Hepatocyte (in vitro differentiated cells): ENCODE measurements around the gene PNMA6E. TPM values are rescaled to one million over a fixed set of nuclear protein-coding genes. Genes with fewer than 3 reads are reported as not detected.

ENCODE experiments used
- DNase-seq: peaks from one replicate; pipeline ENCODE4 v3.0.0-alpha.2; 2016; ENCODE audit warnings: low spot score
- H2AFZ ChIP-seq: fragments of 200-600 bp; sonication (generic); 2 replicates; pipeline ENCODE4 v1.6.0; 2016; ENCODE audit warnings: antibody characterized with exemption, mild to moderate bottlenecking
- H3K27ac ChIP-seq: fragments of 200-600 bp; sonication (generic); 2 replicates; pipeline ENCODE4 v1.5.1; 2016; ENCODE audit warnings: mild to moderate bottlenecking
- H3K27me3 ChIP-seq: fragments of 200-600 bp; sonication (generic); 2 replicates; pipeline ENCODE4 v1.6.1; 2016
- H3K36me3 ChIP-seq: fragments of 200-600 bp; sonication (generic); replicated peaks from 2 replicates; pipeline ENCODE4 v1.5.1; 2016; ENCODE audit warnings: low read depth; ENCODE audit not compliant: insufficient read depth
- H3K4me1 ChIP-seq: fragments of 200-600 bp; sonication (generic); 2 replicates; pipeline ENCODE4 v1.5.1; 2016; ENCODE audit warnings: mild to moderate bottlenecking, moderate library complexity; ENCODE audit not compliant: insufficient read depth
- H3K4me2 ChIP-seq: fragments of 200-600 bp; sonication (generic); 2 replicates; pipeline ENCODE4 v1.6.0; 2016
- H3K4me3 ChIP-seq: fragments of 200-600 bp; sonication (generic); 2 replicates; pipeline ENCODE4 v1.5.1; 2016; ENCODE audit warnings: mild to moderate bottlenecking
- H3K79me2 ChIP-seq: fragments of 200-600 bp; sonication (generic); 2 replicates; pipeline ENCODE4 v1.6.0; 2017; ENCODE audit warnings: mild to moderate bottlenecking
- H3K9me2 ChIP-seq: fragments of 200-600 bp; sonication (generic); replicated peaks from 2 replicates; pipeline ENCODE4 v1.6.0; 2017; ENCODE audit warnings: mild to moderate bottlenecking; ENCODE audit not compliant: insufficient read depth
- H3K9me3 ChIP-seq: fragments of 200-600 bp; sonication (generic); 2 replicates; pipeline ENCODE4 v1.5.1; 2016; ENCODE audit warnings: low read depth, mild to moderate bottlenecking
- H4K20me1 ChIP-seq: fragments of 200-600 bp; sonication (generic); 2 replicates; pipeline ENCODE4 v1.6.0; 2016; ENCODE audit warnings: mild to moderate bottlenecking; ENCODE audit not compliant: insufficient read depth, poor library complexity, severe bottlenecking
- CTCF ChIP-seq: fragments of 200-600 bp; sonication (generic); IDR thresholded peaks from 2 replicates; pipeline ENCODE4 v1.5.1; 2016; ENCODE audit warnings: antibody characterized with exemption, mild to moderate bottlenecking; ENCODE audit not compliant: poor library complexity
- EZH2 ChIP-seq: fragments of 200-600 bp; sonication (generic); IDR thresholded peaks from 2 replicates; pipeline ENCODE4 v1.6.1; 2016; ENCODE audit warnings: antibody characterized with exemption, mild to moderate bottlenecking, borderline replicate concordance
- EZH2phosphoT487 ChIP-seq: fragments of 200-600 bp; sonication (generic); IDR thresholded peaks from one replicate; pipeline ENCODE4 v1.6.1; 2018; ENCODE audit warnings: antibody characterized with exemption, mild to moderate bottlenecking, low read depth, moderate library complexity; ENCODE audit not compliant: unreplicated experiment, severe bottlenecking
- WGBS: methylation state at CpG from one replicate; pipeline ENCODE4 v1.1.6; 2016; ENCODE audit warnings: low lambda C conversion rate; ENCODE audit errors: missing lambda C conversion rate; 5-methylcytosine and 5-hydroxymethylcytosine counted together
- polyA plus RNA-seq: library from polyadenylated mRNA; unstranded; fragments of >200 nt; fragmentation: Nextera tagmentation; extraction: Ambion mirVana; gene quantifications from 2 replicates; pipeline ENCODE4 v1.2.1, GENCODE V29; 2016
- total RNA-seq: library from RNA; depleted of rRNA; stranded (reverse); fragments of >200 nt; gene quantifications from 2 replicates; pipeline ENCODE4 v1.2.3, GENCODE V29; 2014

Gene PNMA6E
- total and polyA plus RNA-seq, 2 experiments from 2014 or later, result not detected

GRCh38 chrX:153408221-153408721 is 7.1 kb upstream of the PNMA6E start:
- H3K27ac ChIP-seq, result no peak overlapping the region
- no peak for TF ChIP-seq CTCF
- TF ChIP-seq EZH2, result no peak
- TF ChIP-seq EZH2phosphoT487, result no peak
- no peaks in the 10 kb centered on the region for H3K36me3 ChIP-seq
- no peaks in the 10 kb centered on the region for H3K79me2 ChIP-seq
- no peak overlapping the region for H2AFZ ChIP-seq
- H3K4me2 ChIP-seq, result no peak overlapping the region
- no peaks in the 10 kb centered on the region for H3K27me3 ChIP-seq
- no peaks in the 10 kb centered on the region for H3K4me1 ChIP-seq
- no peaks in the 10 kb centered on the region for H3K9me3 ChIP-seq
- no peak overlapping the region for H3K4me3 ChIP-seq
- H4K20me1 ChIP-seq, result no peaks in the 10 kb centered on the region
- H3K9me2 ChIP-seq, result no peaks in the 10 kb centered on the region
- WGBS, result 78% methylated on average over 10 of the region's 10 CpGs
- DNase-seq, result no peak

DNA sequence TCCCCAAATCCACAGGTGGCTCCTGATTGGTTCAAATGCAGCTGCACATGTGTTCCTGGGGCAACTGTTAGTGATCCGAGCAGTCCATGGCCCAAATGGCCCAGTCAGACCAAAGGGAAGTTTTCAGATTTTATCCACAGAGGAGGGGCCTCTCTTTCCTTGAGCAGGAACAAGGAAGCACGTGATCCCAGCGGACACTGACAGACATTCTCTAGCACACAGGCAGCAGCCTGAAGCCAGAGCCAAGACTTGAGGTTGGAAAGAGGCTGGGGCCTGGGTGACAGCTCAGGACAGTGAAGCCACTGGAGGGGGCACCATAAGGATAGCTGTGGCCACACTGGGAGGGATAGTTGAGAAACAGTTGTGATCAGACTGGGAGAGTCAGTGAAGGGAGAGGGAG is 6.6 kb upstream of the PNMA6E start:
- Histone ChIP-seq H3K4me2 (no peak overlapping the region), H2AFZ (no peak overlapping the region), H3K4me3 (no peak overlapping the region), H4K20me1 (no peaks in the 10 kb centered on the region), H3K36me3 (no peaks in the 10 kb centered on the region), H3K9me2 (no peaks in the 10 kb centered on the region), H3K79me2 (no peaks in the 10 kb centered on the region), H3K27ac (no peak overlapping the region), H3K4me1 (no peaks in the 10 kb centered on the region), H3K9me3 (no peaks in the 10 kb centered on the region), H3K27me3 (no peaks in the 10 kb centered on the region)
- 56% methylated on average over 3 of the region's 3 CpGs for WGBS
- no peak for DNase-seq
- TF ChIP-seq CTCF, result no peak
- no peak for TF ChIP-seq EZH2phosphoT487
- TF ChIP-seq EZH2, result no peak

- 85% methylated on average over 7 of the region's 7 CpGs for WGBS
- no peak overlapping the region for H3K27ac ChIP-seq
- no peak for TF ChIP-seq EZH2
- TF ChIP-seq CTCF, result no peak
- no peak for TF ChIP-seq EZH2phosphoT487
- no peak overlapping the region for H3K4me3 ChIP-seq
- no peaks in the 10 kb centered on the region for H3K79me2 ChIP-seq
- no peaks in the 10 kb centered on the region for H3K27me3 ChIP-seq
- no peaks in the 10 kb centered on the region for H3K36me3 ChIP-seq
- H4K20me1 ChIP-seq, result no peaks in the 10 kb centered on the region
- no peaks in the 10 kb centered on the region for H3K9me3 ChIP-seq
- no peak overlapping the region for H3K4me2 ChIP-seq
- H2AFZ ChIP-seq, result no peak overlapping the region
- no peak for DNase-seq
- H3K4me1 ChIP-seq, result no peaks in the 10 kb centered on the region
- H3K9me2 ChIP-seq, result no peaks in the 10 kb centered on the region
Observed at GRCh38 chrX:153406903-153407302, 5.8 kb upstream of the PNMA6E start.

- Histone ChIP-seq H3K9me2 (no peaks in the 10 kb centered on the region), H3K4me1 (no peaks in the 10 kb centered on the region), H3K4me3 (no peak overlapping the region), H3K4me2 (no peak overlapping the region), H3K36me3 (no peaks in the 10 kb centered on the region), H3K27me3 (no peaks in the 10 kb centered on the region), H2AFZ (no peak overlapping the region), H3K79me2 (no peaks in the 10 kb centered on the region), H4K20me1 (no peaks in the 10 kb centered on the region), H3K27ac (no peak overlapping the region), H3K9me3 (no peaks in the 10 kb centered on the region)
- WGBS, result 85% methylated on average over 9 of the region's 9 CpGs
- no peak for DNase-seq
- no peak for TF ChIP-seq EZH2phosphoT487
- TF ChIP-seq EZH2, result no peak
- no peak for TF ChIP-seq CTCF
Observed at GRCh38 chrX:153406011-153406410, 4.9 kb upstream of the PNMA6E start.
